ENCODE results near the gene EXOC8.

The EXOC8 gene, protein sequence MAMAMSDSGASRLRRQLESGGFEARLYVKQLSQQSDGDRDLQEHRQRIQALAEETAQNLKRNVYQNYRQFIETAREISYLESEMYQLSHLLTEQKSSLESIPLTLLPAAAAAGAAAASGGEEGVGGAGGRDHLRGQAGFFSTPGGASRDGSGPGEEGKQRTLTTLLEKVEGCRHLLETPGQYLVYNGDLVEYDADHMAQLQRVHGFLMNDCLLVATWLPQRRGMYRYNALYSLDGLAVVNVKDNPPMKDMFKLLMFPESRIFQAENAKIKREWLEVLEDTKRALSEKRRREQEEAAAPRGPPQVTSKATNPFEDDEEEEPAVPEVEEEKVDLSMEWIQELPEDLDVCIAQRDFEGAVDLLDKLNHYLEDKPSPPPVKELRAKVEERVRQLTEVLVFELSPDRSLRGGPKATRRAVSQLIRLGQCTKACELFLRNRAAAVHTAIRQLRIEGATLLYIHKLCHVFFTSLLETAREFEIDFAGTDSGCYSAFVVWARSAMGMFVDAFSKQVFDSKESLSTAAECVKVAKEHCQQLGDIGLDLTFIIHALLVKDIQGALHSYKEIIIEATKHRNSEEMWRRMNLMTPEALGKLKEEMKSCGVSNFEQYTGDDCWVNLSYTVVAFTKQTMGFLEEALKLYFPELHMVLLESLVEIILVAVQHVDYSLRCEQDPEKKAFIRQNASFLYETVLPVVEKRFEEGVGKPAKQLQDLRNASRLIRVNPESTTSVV

DNA sequence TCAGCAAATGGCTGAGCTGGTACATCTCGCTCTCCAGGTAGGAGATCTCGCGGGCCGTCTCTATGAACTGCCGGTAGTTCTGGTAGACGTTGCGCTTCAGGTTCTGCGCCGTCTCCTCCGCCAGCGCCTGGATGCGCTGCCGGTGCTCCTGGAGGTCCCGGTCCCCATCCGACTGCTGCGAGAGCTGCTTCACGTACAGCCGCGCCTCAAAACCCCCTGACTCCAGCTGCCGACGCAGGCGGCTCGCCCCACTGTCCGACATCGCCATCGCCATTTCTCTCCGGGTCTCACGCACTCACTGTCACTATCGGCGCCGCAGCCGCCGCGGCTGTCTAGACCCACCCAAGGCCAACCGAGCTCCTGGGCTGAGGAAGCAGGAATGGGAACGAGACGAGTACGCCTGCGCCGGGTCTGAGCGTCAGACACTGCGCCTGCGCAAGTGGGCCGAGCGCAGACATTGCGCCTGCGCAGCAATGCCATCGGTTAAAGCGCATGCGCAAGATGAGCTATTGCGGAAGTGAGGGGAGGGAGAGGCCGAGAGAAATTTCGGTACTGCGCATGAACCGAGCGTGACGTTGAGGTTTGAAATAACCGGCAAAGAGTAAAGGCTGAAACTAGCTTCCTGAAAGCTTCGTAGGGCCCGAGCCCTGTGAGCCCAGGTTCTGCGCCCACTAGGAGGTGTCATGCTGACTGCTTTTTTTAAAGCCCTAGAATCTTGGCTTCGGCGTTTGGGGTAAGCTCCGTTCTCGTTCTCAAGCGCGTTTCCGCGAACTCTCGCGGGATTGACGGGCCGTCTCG, at the start of gene EXOC8:
TSS of gene EXOC8 (minus strand) at position 381 of the 798 bp plus-strand sequence. CDS start at position 274, 107 bp downstream.
- TF ChIP-seq, protein P1, sequence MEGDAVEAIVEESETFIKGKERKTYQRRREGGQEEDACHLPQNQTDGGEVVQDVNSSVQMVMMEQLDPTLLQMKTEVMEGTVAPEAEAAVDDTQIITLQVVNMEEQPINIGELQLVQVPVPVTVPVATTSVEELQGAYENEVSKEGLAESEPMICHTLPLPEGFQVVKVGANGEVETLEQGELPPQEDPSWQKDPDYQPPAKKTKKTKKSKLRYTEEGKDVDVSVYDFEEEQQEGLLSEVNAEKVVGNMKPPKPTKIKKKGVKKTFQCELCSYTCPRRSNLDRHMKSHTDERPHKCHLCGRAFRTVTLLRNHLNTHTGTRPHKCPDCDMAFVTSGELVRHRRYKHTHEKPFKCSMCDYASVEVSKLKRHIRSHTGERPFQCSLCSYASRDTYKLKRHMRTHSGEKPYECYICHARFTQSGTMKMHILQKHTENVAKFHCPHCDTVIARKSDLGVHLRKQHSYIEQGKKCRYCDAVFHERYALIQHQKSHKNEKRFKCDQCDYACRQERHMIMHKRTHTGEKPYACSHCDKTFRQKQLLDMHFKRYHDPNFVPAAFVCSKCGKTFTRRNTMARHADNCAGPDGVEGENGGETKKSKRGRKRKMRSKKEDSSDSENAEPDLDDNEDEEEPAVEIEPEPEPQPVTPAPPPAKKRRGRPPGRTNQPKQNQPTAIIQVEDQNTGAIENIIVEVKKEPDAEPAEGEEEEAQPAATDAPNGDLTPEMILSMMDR (IDR thresholded peaks at IDR 0.05; ENCODE audit: low read depth, low read length): no peak; the same call in 1 of the 2 replicates
- peak; percentile 92 for DNase-seq (ENCODE audit: extremely low read depth, low read depth)

DNA sequence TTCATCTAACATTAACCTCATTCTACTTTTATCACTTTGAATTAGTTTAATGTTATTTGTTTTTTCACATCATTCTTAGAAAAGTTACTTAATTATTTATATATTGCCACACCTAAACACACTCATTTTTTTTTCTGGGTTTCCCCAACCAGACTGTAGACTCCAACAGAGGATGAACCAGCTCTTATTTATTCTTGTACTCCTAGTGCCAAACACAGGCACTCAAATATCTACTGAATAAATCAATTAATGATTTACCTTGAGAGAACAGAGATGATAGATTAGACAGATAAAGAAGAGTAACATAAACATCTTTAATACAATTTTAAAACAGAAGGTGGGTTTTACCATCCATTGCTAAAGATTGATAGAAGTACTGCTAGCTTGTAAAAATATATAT, 48.8 kb upstream of the EXOC8 start:
- TF ChIP-seq, protein P1 (IDR thresholded peaks at IDR 0.05; ENCODE audit: low read depth, low read length): no peak
- DNase-seq (ENCODE audit: extremely low read depth, low read depth): no peak

DNA sequence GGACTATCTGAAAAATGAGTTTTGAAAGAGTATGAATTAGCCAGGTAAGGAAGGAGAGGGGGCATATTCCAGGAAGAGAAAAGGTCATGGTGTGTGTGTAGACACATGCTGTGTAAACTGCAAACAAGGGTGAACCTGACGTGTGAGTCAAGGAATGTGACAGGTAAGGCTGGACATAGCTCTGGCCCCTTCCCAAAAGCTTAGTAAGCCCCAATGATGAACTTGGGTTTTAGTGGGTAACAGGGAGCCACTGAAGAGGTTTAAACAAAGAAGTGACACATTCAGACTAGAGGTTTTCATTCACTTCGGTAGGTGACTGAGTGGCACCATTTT, 47.7 kb upstream of the EXOC8 start:
- DNase-seq (ENCODE audit: extremely low read depth, low read depth): no peak
- TF ChIP-seq, protein P1 (IDR thresholded peaks at IDR 0.05; ENCODE audit: low read depth, low read length): no peak

DNA sequence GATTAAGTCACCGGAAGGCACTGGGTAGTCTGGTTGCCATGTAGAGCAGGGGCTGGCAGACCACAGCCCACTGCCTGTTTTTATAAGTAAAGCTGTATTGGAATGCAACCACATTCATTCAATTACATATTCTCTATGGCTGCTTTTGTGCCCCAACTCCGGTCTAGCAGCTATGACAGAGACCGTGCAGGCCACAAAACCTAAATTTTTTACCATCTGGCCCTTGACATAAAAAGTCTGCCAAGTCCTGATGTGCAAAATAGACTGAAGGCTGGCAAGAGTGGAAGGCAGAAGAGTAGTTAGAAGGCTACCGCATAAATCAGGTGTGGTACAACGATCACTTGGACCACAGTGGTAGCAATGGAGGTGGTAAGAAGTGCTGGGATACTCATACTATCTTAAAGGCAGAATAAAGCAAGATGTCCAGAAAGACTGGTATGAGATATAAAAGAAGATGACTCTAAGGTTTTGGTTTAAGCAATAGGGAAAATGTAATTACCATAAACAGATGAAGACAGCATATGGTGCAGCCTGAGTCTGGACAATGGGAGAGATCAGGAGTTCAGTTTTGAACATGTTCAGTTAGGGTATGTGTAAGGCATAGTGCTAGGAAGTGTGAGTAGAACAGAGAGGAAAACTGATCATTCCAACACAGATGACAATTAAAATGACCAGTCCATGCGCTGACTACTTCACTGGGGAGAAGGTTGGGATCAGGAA, 47.2 kb upstream of the EXOC8 start:
- TF ChIP-seq, protein P1 (IDR thresholded peaks at IDR 0.05; ENCODE audit: low read depth, low read length): no peak
- no peak for DNase-seq (ENCODE audit: extremely low read depth, low read depth)

DNA sequence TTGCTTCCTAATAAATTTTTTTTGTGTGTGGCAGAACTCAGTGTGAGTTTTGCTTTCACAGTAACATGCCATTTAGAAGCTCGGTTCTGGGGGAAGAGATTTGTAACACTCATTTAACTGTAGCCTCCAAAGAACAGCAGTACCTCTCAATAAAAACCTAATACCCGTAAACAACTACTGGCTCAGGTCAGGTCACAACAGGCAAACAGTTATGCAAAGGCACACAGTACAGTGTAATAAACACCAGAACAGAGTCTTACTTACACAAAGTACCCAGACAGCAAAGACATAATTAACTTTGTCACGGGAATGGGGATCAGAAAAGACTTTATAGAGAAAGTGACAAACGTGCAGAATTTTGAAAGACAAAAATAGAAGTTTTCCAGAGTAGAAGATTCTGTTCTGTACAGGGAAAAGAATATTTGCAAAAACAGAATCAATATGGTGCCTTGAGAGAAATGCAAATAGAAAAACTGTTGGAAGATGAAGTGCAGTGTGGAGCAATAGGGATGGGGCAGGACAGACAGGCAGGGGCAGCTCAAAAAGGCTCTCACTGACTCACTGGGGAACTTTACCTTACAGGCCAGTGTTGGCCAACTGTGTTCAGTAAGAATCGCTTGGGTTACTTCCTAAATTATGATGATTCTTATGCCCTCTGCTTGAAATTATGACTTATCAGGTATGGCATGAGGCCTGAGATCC, 45.7 kb upstream of the EXOC8 start:
- TF ChIP-seq, protein P1 (IDR thresholded peaks at IDR 0.05; ENCODE audit: low read depth, low read length): no peak
- DNase-seq (ENCODE audit: extremely low read depth, low read depth): no peak

DNA sequence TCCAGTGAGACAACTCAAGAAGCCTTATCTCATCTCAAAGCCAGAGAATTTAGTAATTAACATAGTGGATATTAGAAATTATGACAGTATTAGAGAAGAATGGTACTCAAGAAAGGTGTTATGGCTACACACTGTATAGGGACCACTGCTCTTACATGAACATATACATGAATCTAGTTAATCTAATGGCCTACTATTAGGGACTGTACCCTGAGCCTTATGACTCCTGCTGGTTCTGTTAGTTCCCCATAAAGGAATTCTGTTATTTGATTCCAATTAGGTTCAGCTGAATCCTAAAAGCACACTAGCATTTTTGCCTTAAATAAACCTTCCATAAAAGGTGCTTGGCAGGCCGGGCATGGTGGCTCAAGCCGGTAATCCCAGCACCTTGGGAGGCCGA, 44.8 kb upstream of the EXOC8 start:
- TF ChIP-seq, protein P1 (IDR thresholded peaks at IDR 0.05; ENCODE audit: low read depth, low read length): no peak

More for the DNA sequence above, 44.8 kb upstream of the EXOC8 start:
- no peak for DNase-seq (ENCODE audit: extremely low read depth, low read depth)
